Left ventricle myocardium superior (tissue), 1 donor: ENCODE data around the gene GEMIN8. TPM values are rescaled to one million over a fixed set of nuclear protein-coding genes. Genes with fewer than 3 reads are reported as not detected.

Experiments used
- ATAC-seq: fragments of 200-7000 bp; cut with Tn5 transposase; one replicate; pipeline ENCODE4 v1.9.1; 2020; ENCODE audit warnings: mild to moderate bottlenecking, moderate library complexity
- DNase-seq: peaks from one replicate; pipeline ENCODE4 v3.0.0-alpha.2; 2020
- intact Hi-C: fragments of 100-400 bp; cut with micrococcal nuclease; formaldehyde crosslinking; loops from one replicate; pipeline ENCODE4 v1.11.0; 2022
- total RNA-seq: library from RNA; stranded (reverse); fragmentation: NEBNext Ultra II Directional; extraction: Animal tissue kit (Norgen Biotek cat#: 25700); gene quantifications from one replicate; pipeline ENCODE4 v1.2.1, GENCODE V29; 2021
- donor health status: DM: no; HTN: yes; CAD: no; lungs with severe emphysema.

The GEMIN8 gene
- total RNA-seq, 1 donor from 2014 or later: 8.3 TPM

DNA sequence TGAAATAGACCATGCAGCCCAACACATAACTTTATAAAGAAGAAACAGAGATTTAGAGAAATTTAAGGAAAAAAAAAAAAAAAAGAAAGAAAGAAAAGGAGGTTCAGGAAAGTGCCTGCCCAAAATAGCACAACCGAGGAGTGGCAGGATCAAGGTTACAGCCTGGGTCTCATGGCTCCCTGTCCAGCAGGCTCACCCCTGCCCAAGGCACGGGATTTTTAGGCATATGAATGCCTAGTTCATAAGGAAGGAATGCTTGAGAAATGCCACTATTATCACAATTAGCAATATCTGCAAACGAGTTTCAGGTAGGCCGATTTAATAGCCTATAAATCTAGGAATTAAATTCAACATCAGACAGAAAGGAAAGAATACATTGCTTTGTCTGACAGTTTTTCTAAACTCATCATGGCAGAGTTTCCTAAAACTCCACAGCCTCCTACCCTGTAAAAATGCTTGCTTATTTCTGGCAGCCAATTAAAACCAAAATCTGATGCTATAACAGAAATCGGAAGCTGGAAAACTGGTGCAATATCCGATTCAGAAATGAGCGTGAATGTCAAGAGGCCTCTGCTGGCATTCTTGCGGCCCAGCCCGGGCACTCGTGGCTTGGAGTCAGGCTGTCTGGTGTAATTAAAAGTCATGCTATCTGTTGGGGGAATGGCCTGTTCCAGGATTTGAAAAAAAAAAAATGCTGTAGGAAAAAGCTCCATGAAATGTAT, 63.5 kb downstream of the GEMIN8 start:
- intact Hi-C loops: no loop called here
- DNase-seq (no peak), ATAC-seq (no peak)

DNA sequence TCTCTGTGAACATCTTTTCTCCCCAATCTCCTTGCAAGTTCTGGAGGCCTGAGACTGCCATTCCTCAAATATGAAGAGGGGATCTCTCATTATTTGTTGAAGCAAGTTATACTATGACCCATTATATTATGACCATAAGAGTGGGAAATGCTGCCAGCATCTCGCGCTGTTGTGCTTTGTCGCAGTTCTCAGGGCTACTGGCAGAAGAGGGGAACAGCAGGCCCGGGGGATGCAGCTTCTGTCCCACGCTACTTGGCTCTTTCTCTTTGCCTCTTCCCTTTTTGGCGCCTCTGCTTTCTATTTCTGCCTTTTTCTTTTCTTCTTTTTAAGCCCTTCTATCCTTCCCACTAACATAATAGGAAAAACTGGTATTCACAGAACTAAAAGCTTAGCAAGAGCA, 64.2 kb downstream of the GEMIN8 start:
- no peak for ATAC-seq
- intact Hi-C loops: no loop called here
- DNase-seq: no peak

DNA sequence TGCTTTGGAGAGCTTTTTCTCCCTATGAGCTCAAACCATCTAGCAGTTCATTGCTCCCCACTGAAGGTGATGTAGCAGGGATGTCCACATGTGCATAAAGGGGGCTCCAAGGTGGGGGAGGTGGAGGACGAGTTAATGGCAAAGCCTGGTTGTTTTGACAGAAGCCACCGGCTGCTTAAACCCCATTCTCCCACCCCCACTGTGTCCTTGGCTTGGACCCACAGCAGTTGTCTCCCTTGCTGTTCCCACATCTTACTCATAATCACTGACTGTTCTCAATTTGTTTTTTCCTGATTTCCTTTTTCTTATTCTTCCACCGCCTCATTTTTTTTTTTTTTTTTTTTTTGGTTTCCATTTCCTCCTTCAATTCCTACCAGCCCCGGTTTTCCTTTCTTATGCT, 72.7 kb downstream of the GEMIN8 start:
- intact Hi-C loops: no loop called here
- DNase-seq (no peak), ATAC-seq (no peak)

Other genes starting within 250 kb of the GEMIN8 start
- 4.7 TPM for gene GPM6B, start 212.8 kb downstream of the GEMIN8 start, total RNA-seq